Articular chondrocyte of knee joint (primary cell): ENCODE measurements around the gene ZNF652. TPM values are rescaled to one million over a fixed set of nuclear protein-coding genes. Genes with fewer than 3 reads are reported as not detected.

ENCODE experiments used
- small RNA-seq: library from RNA; depleted of rRNA; stranded (forward); fragments of <200 nt; gene quantifications from one replicate; pipeline ENCODE3, GENCODE V24; 2012
- total RNA-seq: library from RNA; depleted of rRNA; stranded (reverse); fragments of >200 nt; gene quantifications from 2 replicates; pipeline ENCODE4 v1.2.3, GENCODE V29; 2012

Gene ZNF652
- 25.5 and 27.7 TPM in 2 replicates for total RNA-seq

DNA sequence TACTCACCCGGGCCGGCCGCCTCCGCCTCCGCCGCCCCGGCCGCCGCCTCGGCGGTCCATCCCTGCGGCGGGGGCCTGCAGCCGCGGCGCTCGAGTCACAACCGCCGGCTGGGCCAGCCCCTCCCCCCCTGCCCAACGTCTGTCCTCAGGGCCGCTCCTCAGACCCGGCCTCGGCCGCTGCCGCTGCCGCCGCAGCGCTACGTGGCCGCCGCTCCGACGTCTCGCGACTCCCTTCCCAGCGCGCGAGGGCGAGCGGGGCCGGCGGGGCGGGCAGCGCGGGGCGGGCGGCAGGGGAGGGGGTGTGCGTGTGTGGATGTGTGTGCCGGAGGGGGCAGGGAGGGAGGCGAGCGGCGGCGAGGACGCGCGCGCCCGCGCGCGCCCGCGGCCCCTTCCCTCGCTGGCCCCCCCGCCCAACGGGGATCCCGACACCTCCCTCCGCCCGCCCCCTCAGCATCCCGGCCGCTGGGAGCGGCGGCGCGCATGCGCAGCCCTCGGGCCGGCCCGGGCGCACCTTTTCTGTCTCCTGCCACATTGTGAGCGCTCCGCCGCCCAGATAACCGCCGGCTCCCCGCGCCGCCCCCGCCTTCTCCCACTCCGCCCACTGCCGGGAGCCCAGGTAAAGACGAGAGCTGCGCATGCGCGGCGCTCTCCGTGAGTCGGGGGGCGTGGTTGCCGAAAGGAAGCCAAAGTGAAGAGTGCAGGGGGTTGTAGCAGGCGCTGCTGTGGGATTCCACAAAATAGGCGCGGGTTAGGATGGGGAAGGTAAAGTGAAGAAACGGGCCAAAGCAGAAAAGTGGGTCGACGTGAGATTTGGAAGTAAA lies at the start of gene ZNF652:
Gene ZNF652 (minus strand): TSS at position 349 of the 821 bp plus-strand sequence. CDS start 44,525 bp downstream, outside the sequence.

Small RNA genes lying within 50 kb of the gene (small RNA-seq; reads per million reads assigned to genes)
- gene MIR6129, result not detected

Other genes starting within 250 kb of the ZNF652 start
- gene B4GALNT2, start 229.5 kb downstream of the ZNF652 start, total RNA-seq, result not detected in 2 replicates
- gene GNGT2, start 151.7 kb downstream of the ZNF652 start, total RNA-seq, result 0.39 TPM in 1 of 2 replicates, not detected in the other
- 0.22 TPM in 1 of 2 replicates, not detected in the other for gene ABI3, start 151.5 kb downstream of the ZNF652 start, total RNA-seq
- 0.11 TPM in 1 of 2 replicates, not detected in the other for gene PHOSPHO1, start 131.5 kb downstream of the ZNF652 start, total RNA-seq
- 76.1 and 76.2 TPM in 2 replicates for gene PHB1, start 52.6 kb upstream of the ZNF652 start, total RNA-seq
- gene NGFR, start 133.0 kb upstream of the ZNF652 start, total RNA-seq, result 0.11 and 0.13 TPM in 2 replicates
- gene NXPH3, start 213.6 kb upstream of the ZNF652 start, total RNA-seq, result 5.8 and 6.0 TPM in 2 replicates